ENCODE measurements around the gene ARMH4. TPM values are rescaled to one million over a fixed set of nuclear protein-coding genes. Genes with fewer than 3 reads are reported as not detected.

ARMH4 gene
- total and polyA plus RNA-seq, 7 donors, result 0.60 to 6.6 (median 1.7) TPM; not detected in 1

DNA sequence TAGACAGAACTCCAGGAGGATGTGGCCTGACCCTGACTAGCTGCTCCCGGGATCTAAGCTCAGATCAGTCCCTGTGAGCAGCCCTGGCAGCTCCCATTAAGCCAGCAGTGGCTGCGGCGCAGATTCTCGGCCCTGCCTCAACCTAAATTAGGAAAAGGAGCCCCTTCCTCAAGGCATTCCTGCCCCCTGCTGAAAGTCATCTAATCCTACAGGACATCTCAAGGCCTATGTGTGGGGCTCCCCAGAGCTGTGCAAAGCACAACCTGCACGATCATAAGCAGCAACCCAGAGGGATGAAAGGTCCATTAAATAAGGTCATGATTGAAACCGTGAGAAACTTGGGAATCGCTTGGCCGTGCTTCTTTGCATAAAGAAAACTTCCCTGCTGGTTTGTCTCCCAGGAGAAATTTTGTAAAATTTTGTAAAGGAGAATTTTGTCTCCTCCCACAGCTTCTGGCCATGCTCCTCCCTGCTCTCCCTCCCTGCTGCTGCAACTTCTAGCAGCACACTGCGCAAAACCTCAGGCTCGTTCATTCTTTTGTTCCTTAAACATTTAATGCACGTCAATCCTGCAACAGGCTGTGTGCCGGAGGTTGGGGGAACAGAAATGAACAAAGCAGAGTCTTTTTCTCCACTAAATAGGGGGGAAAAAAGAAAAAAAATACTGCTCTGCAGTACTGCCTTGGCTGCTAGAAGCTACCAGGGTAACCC is 189.5 kb downstream of the ARMH4 start:
- intact Hi-C loops (cut with DNase I), result no loop called here
- Histone ChIP-seq H3K27ac (no peak overlapping the region), H3K36me3 (no peaks in the 10 kb centered on the region), H3K9me3 (no peaks in the 10 kb centered on the region), H3K4me1 (peaks cover 0 to 24% (median 20%) of the 10 kb centered on the region in 4 donors), H3K27me3 (no peaks in the 10 kb centered on the region), H3K4me3 (no peak overlapping the region)
- TF ChIP-seq CTCF (IDR thresholded peaks at IDR 0.05), result no peak
- no peak for DNase-seq
- 36% methylated on average over 12 of the region's 12 CpGs for WGBS, 2 donors

- DNase-seq, result no peak
- Histone ChIP-seq H3K9me3 (no peaks in the 10 kb centered on the region), H3K4me3 (no peak overlapping the region), H3K27ac (no peak overlapping the region), H3K4me1 (peaks cover 0 to 24% (median 20%) of the 10 kb centered on the region in 4 donors), H3K36me3 (no peaks in the 10 kb centered on the region), H3K27me3 (no peaks in the 10 kb centered on the region)
- intact Hi-C loops (cut with DNase I), result no loop called here
- 56 to 58% methylated on average over 2 of the region's 2 CpGs for WGBS, 2 donors
- TF ChIP-seq POLR2A (IDR thresholded peaks at IDR 0.05) (no peak), EP300 (IDR thresholded peaks at IDR 0.05) (no peak), CTCF (IDR thresholded peaks at IDR 0.05) (no peak), POLR2AphosphoS5 (IDR thresholded peaks at IDR 0.05) (no peak)
These were observed 190.3 kb downstream of the ARMH4 start for GRCh38 chr14:57961786-57962060.

DNA sequence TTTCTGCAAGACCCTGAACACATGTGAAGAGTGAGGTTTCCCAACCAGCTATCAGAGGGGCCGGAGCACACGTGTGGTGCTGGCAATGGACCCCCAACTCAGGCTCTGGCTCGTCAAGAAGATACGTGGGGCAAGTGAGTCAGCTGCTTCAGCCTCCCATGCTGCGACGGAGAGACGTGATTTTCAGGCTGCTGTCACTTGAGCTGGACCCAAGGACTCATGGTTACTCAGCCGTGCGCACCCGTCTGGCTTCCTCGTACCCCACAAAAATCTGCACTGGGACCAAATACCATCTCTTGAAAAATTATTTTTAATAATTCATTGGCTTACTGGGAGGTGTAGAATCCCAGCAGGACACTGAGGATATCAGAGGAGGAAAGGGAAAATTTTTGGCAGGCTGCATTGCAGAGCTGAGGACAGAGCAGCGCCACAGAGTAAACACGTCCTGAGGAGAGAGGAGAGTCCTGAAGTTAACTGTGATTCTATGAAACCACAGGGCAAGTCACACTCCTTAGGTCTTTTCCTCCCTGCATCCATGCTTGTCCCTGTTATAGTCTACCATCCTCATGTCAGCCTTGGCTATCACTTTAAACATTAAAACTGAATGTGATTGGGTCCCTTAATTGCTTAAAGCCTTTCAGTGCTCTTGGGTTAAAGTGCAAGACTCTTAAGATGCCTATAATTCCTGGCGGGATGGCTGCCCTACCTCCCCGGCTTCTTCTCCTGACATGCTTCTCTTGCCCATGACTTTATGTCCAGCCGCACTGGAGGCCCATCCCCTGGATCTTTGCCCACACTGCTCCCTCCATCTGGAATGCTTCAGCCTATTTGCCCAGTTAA is 190.8 kb downstream of the ARMH4 start:
- Histone ChIP-seq H3K27me3 (no peaks in the 10 kb centered on the region), H3K9me3 (no peaks in the 10 kb centered on the region), H3K4me3 (no peak overlapping the region), H3K27ac (no peak overlapping the region), H3K36me3 (no peaks in the 10 kb centered on the region), H3K4me1 (peaks cover 0 to 24% (median 20%) of the 10 kb centered on the region in 4 donors)
- TF ChIP-seq EP300 (IDR thresholded peaks at IDR 0.05), result no peak
- no peak for TF ChIP-seq POLR2AphosphoS5 (IDR thresholded peaks at IDR 0.05)
- TF ChIP-seq CTCF (IDR thresholded peaks at IDR 0.05), result no peak
- no peak for TF ChIP-seq POLR2A (IDR thresholded peaks at IDR 0.05)
- 77 to 79% methylated on average over 16 of the region's 16 CpGs for WGBS, 2 donors
- intact Hi-C loops (cut with DNase I), result no loop called here
- DNase-seq, result no peak

DNA sequence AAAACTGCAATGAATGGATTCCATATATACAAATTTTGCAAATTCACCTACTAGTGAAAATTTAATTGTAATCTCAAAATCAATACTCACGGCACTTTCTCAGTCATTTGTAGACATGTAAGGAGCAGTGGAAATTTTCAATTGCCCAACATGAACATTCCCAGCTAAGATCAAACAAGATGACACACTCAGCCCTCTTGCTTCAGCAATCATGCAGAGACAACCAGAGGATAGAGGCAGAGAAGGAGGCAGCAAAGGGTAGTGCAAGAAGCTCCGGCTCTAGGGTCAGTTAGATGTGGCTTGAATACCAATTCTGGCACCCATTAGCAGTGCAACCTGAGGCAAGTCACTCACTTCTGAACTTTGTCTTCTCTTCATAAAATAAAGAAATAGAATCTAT is 194.6 kb downstream of the ARMH4 start:
- TF ChIP-seq CTCF (IDR thresholded peaks at IDR 0.05) (no peak), EP300 (IDR thresholded peaks at IDR 0.05) (no peak)
- Histone ChIP-seq H3K27me3 (no peaks in the 10 kb centered on the region), H3K9me3 (no peaks in the 10 kb centered on the region), H3K27ac (no peak overlapping the region), H3K4me1 (peaks cover 0 to 14% (median 10%) of the 10 kb centered on the region in 4 donors), H3K36me3 (no peaks in the 10 kb centered on the region), H3K4me3 (no peak overlapping the region)
- intact Hi-C loops (cut with DNase I), result no loop called here
- WGBS, 2 donors, result 83 to 93% methylated on average over 2 of the region's 2 CpGs
- DNase-seq, result no peak

Small RNA genes lying within 50 kb of the gene (small RNA-seq; reads per million reads assigned to genes)
- 0 reads per million in 3 donors for gene RN7SL598P

Other genes with a start within 250 kb of the ARMH4 start
- gene ACTR10, start 47.9 kb upstream of the ARMH4 start, total RNA-seq, result 10 to 100 TPM; 67.1 to 77.3 (median 69.3) TPM
- 10 to 100 TPM; 56.4 to 78.1 (median 60.7) TPM for gene ACTR10, start 47.9 kb upstream of the ARMH4 start, polyA plus RNA-seq
- 100 to 1,000 TPM in 3 of 4 donors, 10 to 100 TPM in 1; 69.5 to 112 (median 107) TPM for gene PSMA3, start 92.6 kb upstream of the ARMH4 start, total RNA-seq
- 100 to 1,000 TPM; 113 to 217 (median 161) TPM for gene PSMA3, start 92.6 kb upstream of the ARMH4 start, polyA plus RNA-seq
- 10 to 100 TPM; 18.1 to 31.9 (median 24.5) TPM for gene ARID4A, start 146.3 kb upstream of the ARMH4 start, total RNA-seq
- 1 to 10 TPM; 4.2 to 8.4 (median 7.2) TPM for gene ARID4A, start 146.3 kb upstream of the ARMH4 start, polyA plus RNA-seq
- not detected for gene TOMM20L, start 243.7 kb upstream of the ARMH4 start, total RNA-seq
- gene TOMM20L, start 243.7 kb upstream of the ARMH4 start, polyA plus RNA-seq, result under 1 TPM in 1 of 3 donors, not detected in 2; 0.25 TPM

All from sigmoid colon (tissue), 7 donors.